GM19240 (cell line): Measurements from ENCODE around the gene BAZ2B.

Experiments
- DNase-seq: peaks from one replicate; pipeline ENCODE4 v3.0.0; 2011; ENCODE audit warnings: low spot score; ENCODE audit not compliant: insufficient read length

BAZ2B gene

GRCh38 chr2:159326569-159327255, 289.6 kb downstream of the BAZ2B start:
- no peak for DNase-seq

DNA sequence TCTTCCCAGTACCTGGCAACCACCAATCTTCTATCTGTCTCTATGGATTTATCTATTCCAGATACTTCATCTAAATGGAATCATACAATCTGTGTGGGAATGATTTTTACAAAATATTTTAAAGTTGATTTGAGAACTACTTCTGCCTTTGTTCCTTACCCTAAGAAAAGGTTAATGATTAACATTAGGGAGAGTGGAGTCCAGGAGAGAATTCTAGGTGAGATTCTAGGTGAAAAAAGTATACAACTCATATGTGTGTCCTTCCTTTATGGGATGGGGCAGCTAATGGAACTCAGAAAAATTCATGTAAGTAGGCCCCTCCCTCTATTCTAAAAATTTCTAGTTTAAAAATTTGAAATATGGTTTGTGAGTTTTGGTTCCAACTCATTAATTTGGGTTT, 293.9 kb downstream of the BAZ2B start:
- no peak for DNase-seq

DNA sequence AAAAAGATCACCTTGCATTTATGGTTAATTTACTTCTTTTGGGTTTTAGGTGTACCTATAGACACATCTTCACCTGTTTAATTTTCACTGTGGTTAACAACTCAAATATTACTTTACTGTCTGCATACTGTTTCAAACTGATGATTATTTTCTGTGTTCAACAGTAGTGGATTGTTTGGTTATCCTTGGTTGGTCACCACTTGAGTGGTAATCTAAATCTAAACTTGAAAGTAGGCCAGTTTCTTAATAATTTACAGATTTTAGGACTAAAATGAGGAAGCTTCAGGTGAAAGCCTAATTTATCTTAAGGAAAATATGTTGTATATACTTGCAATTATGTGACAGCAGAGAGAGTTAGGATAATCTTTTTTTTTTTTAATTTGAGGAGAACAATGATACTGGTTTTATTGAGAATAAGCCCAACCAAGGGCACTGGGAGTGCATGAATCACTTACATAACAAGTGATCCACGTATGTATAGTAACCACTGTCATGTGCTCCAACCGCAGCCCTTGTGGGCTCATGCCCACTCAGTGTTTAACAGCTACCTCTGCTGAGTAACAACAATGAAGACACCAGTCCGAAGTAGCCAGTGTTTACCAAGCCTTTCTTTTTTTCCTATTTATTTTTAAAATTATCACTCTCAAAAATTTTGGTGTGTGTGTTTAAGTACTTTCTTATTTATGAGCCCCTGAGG, 298.8 kb downstream of the BAZ2B start:
- no peak for DNase-seq

DNA sequence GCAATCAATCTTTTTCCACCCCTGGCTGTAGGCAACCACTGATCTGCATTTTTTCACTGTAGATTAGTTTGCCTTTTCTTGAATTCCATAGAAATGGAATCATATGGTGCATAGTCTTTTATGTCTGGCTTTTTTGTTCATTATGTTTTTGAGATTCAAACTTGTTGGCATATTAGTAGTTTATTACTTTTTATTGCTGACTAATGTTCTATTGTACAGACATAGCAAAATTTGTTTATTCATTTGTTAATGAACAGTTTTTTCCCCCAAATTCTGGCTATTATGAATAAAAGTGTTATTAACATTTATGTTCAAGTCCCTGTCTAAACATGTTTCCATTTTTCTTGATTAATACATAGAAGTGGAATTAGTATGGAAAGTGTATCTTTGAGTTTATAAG, 308.4 kb downstream of the BAZ2B start:
- DNase-seq = no peak

DNA sequence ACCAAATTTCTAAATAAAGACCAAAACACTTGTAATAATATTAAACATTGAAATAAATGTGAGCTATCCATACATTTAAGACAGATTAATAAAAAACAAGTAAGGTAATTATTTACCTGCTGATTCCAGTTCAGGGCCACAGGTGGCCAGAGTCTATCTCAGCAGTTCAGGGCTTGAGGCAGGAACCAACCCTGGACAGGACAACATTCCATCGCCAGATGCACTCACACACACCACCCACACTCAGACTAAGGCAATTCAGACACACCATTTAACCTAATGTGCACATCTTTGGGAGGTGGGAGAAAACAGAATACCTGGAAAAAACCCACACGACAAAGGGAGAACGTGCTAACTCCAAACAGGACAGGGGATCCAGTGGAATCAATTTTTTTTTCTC, 315.8 kb downstream of the BAZ2B start:
- DNase-seq = no peak

DNA sequence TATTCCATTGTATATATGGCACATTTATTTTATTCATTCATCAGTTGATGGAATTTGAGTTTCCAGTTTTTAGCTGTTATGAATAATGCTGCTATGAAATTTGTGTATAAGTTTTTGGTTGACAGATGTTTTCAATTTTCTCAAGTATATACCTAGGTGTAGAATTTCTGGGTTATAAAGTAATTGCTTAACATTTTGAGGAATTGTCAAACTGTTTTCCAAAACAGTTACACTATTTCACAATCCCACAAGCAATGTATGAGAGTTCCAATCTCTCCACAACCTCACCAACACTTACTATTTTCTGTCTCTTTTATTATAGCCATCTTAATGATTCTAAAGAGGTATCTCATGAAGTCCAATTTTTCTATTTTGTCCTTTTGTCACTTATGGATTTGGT, 317.4 kb downstream of the BAZ2B start:
- no peak for DNase-seq

- no peak for DNase-seq
Measured at GRCh38 chr2:159297042-159297707, 319.2 kb downstream of the BAZ2B start.

GRCh38 chr2:159292157-159292556, 324.2 kb downstream of the BAZ2B start:
- DNase-seq = no peak

- DNase-seq = no peak
Measured at GRCh38 chr2:159290289-159290907, 325.9 kb downstream of the BAZ2B start.

GRCh38 chr2:159287733-159288132, 328.6 kb downstream of the BAZ2B start:
- DNase-seq = no peak

- DNase-seq = peak; percentile 68
Measured at GRCh38 chr2:159286709-159287441, 329.5 kb downstream of the BAZ2B start.

DNA sequence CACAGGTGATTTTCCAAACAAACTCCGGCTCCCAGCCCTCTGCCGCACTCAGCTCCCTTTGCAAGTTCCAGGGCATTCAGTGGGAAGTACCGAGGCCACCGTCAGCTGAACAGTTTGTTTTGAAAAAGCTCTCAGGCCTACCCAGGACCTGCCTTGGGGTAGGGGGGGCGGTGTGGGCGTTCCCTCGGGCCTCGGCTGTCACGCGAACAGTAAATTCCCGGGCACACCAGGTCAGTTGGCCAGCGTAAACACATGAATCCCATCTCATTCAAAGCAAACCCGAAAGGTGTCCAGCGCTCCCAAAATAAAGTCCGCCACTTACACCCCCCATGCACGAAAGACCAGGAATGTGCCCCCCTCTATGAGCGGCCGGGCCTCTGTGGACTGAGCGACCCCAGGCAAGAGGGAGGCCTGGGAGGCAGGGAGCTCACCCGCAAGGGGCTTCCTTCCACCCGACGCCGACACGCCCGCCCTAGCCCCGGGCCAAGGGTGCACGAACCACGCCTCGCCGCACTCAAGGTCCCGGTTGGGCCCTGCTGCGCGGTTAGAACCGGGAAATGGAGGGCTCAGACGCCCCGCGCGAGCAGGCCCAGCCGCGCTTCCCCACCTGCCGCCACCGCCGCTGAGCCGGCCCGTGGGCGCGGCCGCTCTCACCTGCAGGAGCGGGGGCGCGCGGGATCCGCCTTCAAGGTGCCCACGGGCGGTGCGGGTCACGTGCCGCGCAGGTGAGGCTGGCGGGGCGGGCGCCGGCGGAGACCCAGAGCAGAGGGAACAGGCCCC, 330.2 kb downstream of the BAZ2B start, which contains the start of gene WDSUB1:
TSS of gene WDSUB1 (minus strand) at position 775 of the 780 bp plus-strand sequence. CDS start 3,634 bp downstream, outside the sequence.
- DNase-seq = no peak

DNA sequence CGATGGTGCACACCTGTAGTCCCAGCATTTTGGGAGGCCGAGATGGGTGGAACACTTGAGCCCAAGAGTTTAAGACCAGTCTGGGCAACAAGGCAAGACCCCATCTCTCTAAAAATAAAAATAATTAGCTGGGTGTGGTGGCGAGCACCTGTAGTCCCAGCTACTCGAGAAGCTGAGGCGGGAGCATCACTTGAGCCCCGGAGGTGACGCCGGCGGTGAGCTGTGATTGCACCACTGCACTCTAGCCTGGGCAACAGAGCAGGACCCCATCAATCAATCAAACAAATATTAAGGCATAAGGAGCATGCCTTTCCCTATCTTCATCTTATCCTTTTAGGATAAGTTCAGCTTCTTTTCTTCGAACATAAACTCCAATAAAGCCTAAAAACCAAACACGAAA, 330.9 kb downstream of the BAZ2B start:
- DNase-seq = no peak

DNA sequence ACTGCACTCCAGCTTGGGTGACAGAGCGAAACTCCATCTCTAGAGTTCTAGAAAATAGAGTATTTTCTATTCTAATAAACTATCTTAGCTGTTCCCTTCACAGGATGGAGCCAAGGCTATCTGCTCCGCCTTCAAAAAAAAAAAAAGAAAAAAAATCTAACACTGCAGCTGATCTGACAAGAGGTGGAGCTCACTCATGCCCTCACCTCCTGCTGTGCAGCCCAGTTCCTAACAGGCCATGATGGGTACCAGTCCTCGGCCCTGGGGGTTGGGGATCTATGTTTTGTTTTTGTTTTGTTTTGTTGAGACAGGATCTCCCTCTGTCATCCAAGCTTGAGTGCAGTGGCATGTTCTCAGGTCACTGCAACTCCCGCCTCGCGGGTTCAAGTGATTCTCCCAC, 332.8 kb downstream of the BAZ2B start:
- no peak for DNase-seq

DNA sequence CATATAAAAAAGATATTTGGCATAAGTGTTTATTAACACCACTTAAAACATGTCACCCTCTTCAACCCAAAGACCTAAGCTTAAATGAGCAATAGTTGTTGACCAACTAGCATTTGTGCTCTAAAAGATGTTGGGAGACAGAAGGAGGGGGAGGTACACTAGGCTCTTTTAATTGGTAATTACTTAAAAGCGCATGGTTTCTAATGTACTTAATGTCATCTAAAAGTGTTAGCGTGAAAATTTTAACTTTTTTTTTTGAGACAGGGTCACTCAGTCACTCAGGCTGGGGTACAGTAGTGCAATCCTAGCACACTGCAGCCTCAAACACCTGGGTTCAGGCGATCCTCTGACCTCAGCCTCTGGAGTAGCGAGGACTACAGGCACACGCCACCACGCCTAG, 335.3 kb downstream of the BAZ2B start:
- DNase-seq = no peak

DNA sequence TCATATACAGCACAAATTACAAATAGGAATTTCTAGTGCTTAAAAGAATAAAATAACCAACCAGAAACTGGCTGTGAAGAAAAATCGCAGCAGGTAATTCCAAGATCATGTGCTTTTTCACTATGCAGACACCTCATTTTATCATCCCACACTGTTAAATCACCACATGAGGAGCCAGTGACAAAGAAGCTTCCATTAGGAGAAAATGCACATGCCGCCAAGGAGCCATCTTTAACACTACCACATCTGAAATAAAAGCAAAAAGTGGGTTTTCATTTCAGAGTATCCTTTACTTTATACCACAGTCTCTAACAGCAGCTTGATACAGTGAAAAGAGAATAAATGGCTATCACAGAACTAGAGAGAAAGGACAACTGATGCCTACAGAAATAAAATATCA, 336.6 kb downstream of the BAZ2B start:
- DNase-seq = no peak

DNA sequence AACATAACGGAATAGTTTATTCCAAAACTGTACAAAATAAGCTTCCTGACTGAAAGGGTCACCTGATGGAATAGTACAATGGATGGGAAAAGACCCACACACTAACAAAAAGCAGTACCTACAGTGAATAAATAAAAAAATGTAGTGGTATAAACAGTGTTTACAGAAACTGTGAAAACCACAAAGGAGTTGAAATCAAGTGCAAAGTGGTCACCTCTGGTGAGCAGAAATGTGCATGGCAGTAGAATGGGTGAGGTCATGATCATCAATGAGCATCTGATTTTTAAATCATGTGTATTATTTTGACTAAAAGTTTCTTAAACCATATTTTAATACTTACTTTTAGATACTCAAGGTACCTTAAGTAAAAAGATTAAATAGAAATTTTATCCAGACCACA, 341.2 kb downstream of the BAZ2B start:
- DNase-seq = no peak

DNA sequence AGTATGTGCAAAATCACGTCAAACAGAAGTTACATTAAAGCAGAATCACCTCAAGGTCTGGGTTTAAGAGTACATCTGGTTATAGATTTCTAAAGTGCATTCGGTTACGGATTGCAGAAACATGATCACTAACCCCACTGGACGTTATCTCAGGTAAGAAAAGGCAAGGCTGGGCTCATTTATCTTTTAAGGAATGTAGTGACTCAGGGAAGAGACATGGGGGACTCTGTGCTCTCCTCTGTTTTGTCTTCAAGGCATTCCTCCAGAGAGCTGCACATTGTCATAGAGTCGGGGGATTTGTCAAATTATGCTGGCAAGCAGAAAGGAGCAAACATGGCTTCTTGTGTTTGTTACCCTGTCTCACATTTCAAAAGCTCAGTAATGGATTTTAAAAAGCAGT, 344.2 kb downstream of the BAZ2B start:
- no peak for DNase-seq

DNA sequence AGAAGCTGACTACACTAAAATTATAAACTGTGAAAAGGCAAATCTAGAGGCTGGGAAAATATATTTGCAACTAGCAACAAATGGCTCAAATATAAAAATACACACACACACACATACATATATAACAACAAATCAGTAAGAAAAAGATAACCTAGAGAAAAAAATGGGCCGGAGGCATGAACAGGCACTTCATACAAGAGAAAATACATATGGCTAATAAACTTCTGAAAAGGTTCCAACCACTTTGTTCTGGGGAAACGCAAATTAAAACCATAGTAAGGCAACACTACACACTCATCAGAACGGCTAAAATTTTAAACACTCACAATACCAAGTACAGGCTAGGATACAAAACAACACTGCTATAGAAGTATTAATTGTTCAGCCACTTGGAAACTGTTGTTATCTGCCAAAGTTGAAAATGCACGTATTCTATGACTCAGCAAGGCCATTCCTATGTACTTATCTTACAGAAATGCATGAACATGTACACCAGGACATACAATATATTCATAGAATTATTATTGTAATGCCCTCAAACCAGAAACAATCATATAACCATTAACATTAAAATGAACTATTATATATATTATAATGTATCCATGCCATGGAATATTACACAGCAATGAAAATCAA, 345.5 kb downstream of the BAZ2B start:
- no peak for DNase-seq
